HFFc6 (cell line): ENCODE data around the gene PTPN11. TPM values are rescaled to one million over a fixed set of nuclear protein-coding genes. Genes with fewer than 3 reads are reported as not detected.

ENCODE experiments used
- DNase-seq: peaks from one replicate; pipeline ENCODE4 v3.0.0-alpha.2; 2018
- H3K27ac Mint-ChIP-seq: 2 replicates; pipeline ENCODE4 v1.8.0; 2020; ENCODE audit warnings: mild to moderate bottlenecking, mixed read lengths
- H3K27me3 Mint-ChIP-seq: 2 replicates; pipeline ENCODE4 v1.8.0; 2021; ENCODE audit warnings: mild to moderate bottlenecking, moderate library complexity, mixed read lengths; ENCODE audit not compliant: insufficient read depth
- H3K36me3 Mint-ChIP-seq: 2 replicates; pipeline ENCODE4 v1.8.0; 2021; ENCODE audit warnings: low read depth, mixed read lengths
- H3K4me1 Mint-ChIP-seq: 2 replicates; pipeline ENCODE4 v1.8.0; 2020; ENCODE audit warnings: low read depth, mixed read lengths
- H3K4me3 Mint-ChIP-seq: 2 replicates; pipeline ENCODE4 v1.8.0; 2020; ENCODE audit warnings: mild to moderate bottlenecking, moderate library complexity, mixed read lengths
- H3K9me3 Mint-ChIP-seq: 2 replicates; pipeline ENCODE4 v1.8.0; 2020; ENCODE audit warnings: mild to moderate bottlenecking, mixed read lengths
- total RNA-seq, 6 experiments: library from RNA; stranded (reverse); fragmentation: NEBNext Ultra II Directional; extraction: Animal tissue kit (Norgen Biotek cat#: 25700); gene quantifications; 2 replicates in 1 of 6; 3 replicates in 5 of 6; pipeline ENCODE4 v1.2.3, GENCODE V29; 2021
- TF ChIP-seq, protein P1 (sequence below): fragments of 200-600 bp; sonication (generic); IDR thresholded peaks from 2 replicates; pipeline ENCODE4 v1.5.0; 2021; ENCODE audit warnings: antibody characterized with exemption, mild to moderate bottlenecking

The PTPN11 gene
- total RNA-seq, 6 experiments from 2014 or later: 132 to 160 (median 144) TPM

- TF ChIP-seq, protein P1, sequence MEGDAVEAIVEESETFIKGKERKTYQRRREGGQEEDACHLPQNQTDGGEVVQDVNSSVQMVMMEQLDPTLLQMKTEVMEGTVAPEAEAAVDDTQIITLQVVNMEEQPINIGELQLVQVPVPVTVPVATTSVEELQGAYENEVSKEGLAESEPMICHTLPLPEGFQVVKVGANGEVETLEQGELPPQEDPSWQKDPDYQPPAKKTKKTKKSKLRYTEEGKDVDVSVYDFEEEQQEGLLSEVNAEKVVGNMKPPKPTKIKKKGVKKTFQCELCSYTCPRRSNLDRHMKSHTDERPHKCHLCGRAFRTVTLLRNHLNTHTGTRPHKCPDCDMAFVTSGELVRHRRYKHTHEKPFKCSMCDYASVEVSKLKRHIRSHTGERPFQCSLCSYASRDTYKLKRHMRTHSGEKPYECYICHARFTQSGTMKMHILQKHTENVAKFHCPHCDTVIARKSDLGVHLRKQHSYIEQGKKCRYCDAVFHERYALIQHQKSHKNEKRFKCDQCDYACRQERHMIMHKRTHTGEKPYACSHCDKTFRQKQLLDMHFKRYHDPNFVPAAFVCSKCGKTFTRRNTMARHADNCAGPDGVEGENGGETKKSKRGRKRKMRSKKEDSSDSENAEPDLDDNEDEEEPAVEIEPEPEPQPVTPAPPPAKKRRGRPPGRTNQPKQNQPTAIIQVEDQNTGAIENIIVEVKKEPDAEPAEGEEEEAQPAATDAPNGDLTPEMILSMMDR: no peak
- Mint-ChIP-seq H3K27me3 (peaks cover 2% of the 10 kb centered on the region; the same call in 1 of the 2 replicates), H3K4me1 (peaks cover 23% of the 10 kb centered on the region), H3K27ac (peak overlapping the region; percentile 90), H3K9me3 (no peaks in the 10 kb centered on the region), H3K36me3 (peaks cover 14% of the 10 kb centered on the region), H3K4me3 (peak overlapping the region; percentile 96)
- no peak for DNase-seq
Measured at GRCh38 chr12:112380663-112381405, 37.9 kb upstream of the PTPN11 start.

- H3K9me3 Mint-ChIP-seq: no peaks in the 10 kb centered on the region
- H3K27ac Mint-ChIP-seq: peak overlapping the region; percentile 90
- no peak for DNase-seq
- peaks cover 14% of the 10 kb centered on the region for H3K36me3 Mint-ChIP-seq
- H3K4me1 Mint-ChIP-seq: peaks cover 28% of the 10 kb centered on the region
- peaks cover 2% of the 10 kb centered on the region for H3K27me3 Mint-ChIP-seq
- TF ChIP-seq, protein P1: no peak
- H3K4me3 Mint-ChIP-seq: peak overlapping the region; percentile 96
Measured at GRCh38 chr12:112381406-112381882, 37.3 kb upstream of the PTPN11 start.

GRCh38 chr12:112381883-112382796 lies 36.6 kb upstream of the PTPN11 start, which contains the start of gene HECTD4:
TSS of gene HECTD4 (minus strand) at chr12:112382431. CDS start at chr12:112382128, 303 bp downstream.
- TF ChIP-seq, protein P1: no peak
- peak; percentile 83 for DNase-seq
- peak within 1 kb of the TSS; percentile 90 for H3K27ac Mint-ChIP-seq
- peaks cover 35% of the 10 kb centered on the region for H3K4me1 Mint-ChIP-seq
- H3K4me3 Mint-ChIP-seq: peak within 1 kb of the TSS; percentile 96
- no peaks in the 10 kb centered on the region for H3K9me3 Mint-ChIP-seq
- peaks cover 14% of the 10 kb centered on the region for H3K36me3 Mint-ChIP-seq
- H3K27me3 Mint-ChIP-seq: peaks cover 2% of the 10 kb centered on the region

DNA sequence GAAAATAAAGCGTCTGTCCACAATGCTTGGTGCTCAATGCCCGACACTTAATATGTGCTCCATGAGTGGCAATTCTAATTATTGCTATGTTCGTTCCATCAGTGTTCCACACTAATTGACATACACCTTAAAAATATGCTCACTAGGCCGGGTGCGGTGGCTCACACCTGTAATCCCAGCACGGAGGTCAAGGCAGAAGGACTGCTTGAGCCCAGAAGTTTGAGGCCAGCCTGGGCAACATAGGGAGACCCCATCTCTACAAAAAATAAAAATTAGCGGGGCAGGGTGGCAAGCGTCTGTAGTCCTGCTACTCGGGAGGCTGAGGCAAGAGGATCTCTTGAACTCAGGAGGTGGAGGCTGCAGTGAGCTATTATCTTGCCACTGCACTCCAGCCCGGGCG lies 35.9 kb upstream of the PTPN11 start:
- peak overlapping the region; percentile 63 for H3K27ac Mint-ChIP-seq
- H3K36me3 Mint-ChIP-seq: peaks cover 14% of the 10 kb centered on the region
- H3K9me3 Mint-ChIP-seq: no peaks in the 10 kb centered on the region
- H3K27me3 Mint-ChIP-seq: peaks cover 2% of the 10 kb centered on the region
- TF ChIP-seq, protein P1: no peak
- no peak for DNase-seq
- H3K4me3 Mint-ChIP-seq: peak overlapping the region; percentile 96
- peaks cover 41% of the 10 kb centered on the region for H3K4me1 Mint-ChIP-seq

GRCh38 chr12:112386726-112387125 lies 32.0 kb upstream of the PTPN11 start:
- DNase-seq: no peak
- H3K4me1 Mint-ChIP-seq: peaks cover 23% of the 10 kb centered on the region

More at GRCh38 chr12:112386726-112387125, 32.0 kb upstream of the PTPN11 start:
- Mint-ChIP-seq H3K27ac (peak overlapping the region; percentile 34; the same call in 1 of the 2 replicates), H3K36me3 (no peaks in the 10 kb centered on the region), H3K4me3 (no peak overlapping the region), H3K27me3 (peaks cover 2% of the 10 kb centered on the region), H3K9me3 (no peaks in the 10 kb centered on the region)
- TF ChIP-seq, protein P1: no peak
